ENCODE data around the gene PLAAT1. TPM values are rescaled to one million over a fixed set of nuclear protein-coding genes. Genes with fewer than 3 reads are reported as not detected.

PLAAT1 gene
- total RNA-seq, 4 donors from 2014 or later, result 5.9 to 15.0 (median 10.6) TPM

DNA sequence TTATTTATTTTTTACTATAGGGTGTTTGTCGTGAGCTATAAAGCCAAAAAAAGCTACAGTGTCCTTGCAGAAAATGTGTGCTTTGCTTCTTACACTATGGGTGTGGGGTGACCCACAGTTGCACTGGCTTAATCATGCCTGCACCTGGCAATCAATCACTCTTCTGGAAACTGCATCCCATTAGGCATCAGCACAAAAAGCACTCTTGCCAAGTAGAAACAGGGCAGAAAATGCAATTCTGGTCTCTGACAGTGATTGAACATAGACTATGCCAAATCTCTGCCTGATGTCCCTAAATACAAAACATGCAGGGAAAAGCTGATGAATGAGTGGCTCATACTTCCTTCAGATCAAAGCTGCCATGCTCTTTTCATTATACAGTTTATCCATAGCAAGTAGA, 30.4 kb upstream of the PLAAT1 start:
- no peak for DNase-seq
- no peaks in the 10 kb centered on the region for H3K36me3 ChIP-seq
- no peaks in the 10 kb centered on the region for H3K9me3 ChIP-seq
- no peaks in the 10 kb centered on the region for H3K27me3 ChIP-seq
- no peak overlapping the region for H3K4me3 ChIP-seq (replicated peaks in 1 of 3)
- H3K4me1 ChIP-seq, result peaks cover 0 to 6% of the 10 kb centered on the region in 2 donors
- TF ChIP-seq POLR2A (IDR thresholded peaks at IDR 0.05), result no peak
- no peak for TF ChIP-seq CTCF (IDR thresholded peaks at IDR 0.05)
- H3K27ac ChIP-seq, result no peak overlapping the region
- intact Hi-C loops (cut with DNase I), result no loop called here
- 84 to 100% methylated on average over 1 of the region's 1 CpG for WGBS, 2 donors

- Histone ChIP-seq H3K36me3 (no peaks in the 10 kb centered on the region), H3K27me3 (no peaks in the 10 kb centered on the region), H3K4me3 (replicated peaks in 1 of 3) (no peak overlapping the region), H3K4me1 (peaks cover 0 to 6% of the 10 kb centered on the region in 2 donors), H3K9me3 (no peaks in the 10 kb centered on the region), H3K27ac (no peak overlapping the region)
- DNase-seq, result no peak
- TF ChIP-seq CTCF (IDR thresholded peaks at IDR 0.05), result no peak
- no peak for TF ChIP-seq POLR2A (IDR thresholded peaks at IDR 0.05)
- 80 to 87% methylated on average over 2 of the region's 2 CpGs for WGBS, 2 donors
- intact Hi-C loops (cut with DNase I), result no loop called here
These were observed 29.8 kb upstream of the PLAAT1 start for GRCh38 chr3:193211173-193211572.

DNA sequence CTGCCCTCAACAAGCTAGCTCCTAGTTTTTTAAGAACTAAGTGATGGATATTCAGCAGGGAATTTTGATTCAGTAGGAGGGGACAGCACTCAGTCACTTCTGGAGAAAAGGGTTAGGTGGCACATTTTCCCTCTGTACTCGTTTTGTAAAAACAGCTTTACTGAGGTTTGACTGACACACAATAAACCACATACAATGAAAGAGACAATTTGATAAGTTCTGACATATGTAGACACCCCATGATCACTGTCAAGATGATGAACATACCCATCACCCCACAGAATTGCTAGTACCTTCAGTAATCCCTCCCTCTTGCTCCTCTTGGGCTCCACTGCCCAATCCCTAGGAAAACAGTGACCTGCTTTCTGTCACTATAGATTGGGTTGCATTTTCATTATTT, 29.0 kb upstream of the PLAAT1 start:
- no peaks in the 10 kb centered on the region for H3K36me3 ChIP-seq
- TF ChIP-seq CTCF (IDR thresholded peaks at IDR 0.05) (no peak), POLR2A (IDR thresholded peaks at IDR 0.05) (no peak)
- H3K9me3 ChIP-seq, result no peaks in the 10 kb centered on the region
- intact Hi-C loops (cut with DNase I), result no loop called here
- WGBS, 2 donors, result 63 to 65% methylated on average over 1 of the region's 1 CpG
- DNase-seq, result no peak
- H3K4me3 ChIP-seq (replicated peaks in 1 of 3), result no peak overlapping the region
- H3K4me1 ChIP-seq, result peaks cover 0 to 6% of the 10 kb centered on the region in 2 donors
- H3K27ac ChIP-seq, result no peak overlapping the region
- H3K27me3 ChIP-seq, result no peaks in the 10 kb centered on the region

DNA sequence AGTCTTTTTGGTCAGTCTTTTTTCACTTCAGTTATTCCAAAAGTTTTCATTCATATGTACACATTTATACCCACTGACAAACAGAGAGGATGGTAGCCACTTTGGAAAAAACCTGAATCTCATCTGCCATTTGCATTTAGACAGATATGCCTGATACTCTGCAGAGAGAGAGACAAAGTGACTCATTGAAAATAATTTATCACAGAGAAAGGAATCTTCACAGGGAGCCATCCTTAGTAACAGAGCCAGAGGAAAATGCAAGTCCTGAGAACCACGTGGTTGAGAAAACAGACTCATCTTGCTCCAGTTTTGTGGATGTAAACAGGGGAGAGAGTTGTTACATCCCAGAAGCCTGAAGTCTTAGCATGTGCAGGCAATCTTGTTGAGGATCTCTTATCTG, 28.2 kb upstream of the PLAAT1 start:
- no peak for DNase-seq
- H3K27me3 ChIP-seq, result no peaks in the 10 kb centered on the region
- TF ChIP-seq POLR2A (IDR thresholded peaks at IDR 0.05) (no peak), CTCF (IDR thresholded peaks at IDR 0.05) (no peak)
- H3K4me1 ChIP-seq, result peaks cover 0 to 4% of the 10 kb centered on the region in 2 donors
- intact Hi-C loops (cut with DNase I), result no loop called here
- no peaks in the 10 kb centered on the region for H3K36me3 ChIP-seq
- no peak overlapping the region for H3K4me3 ChIP-seq (replicated peaks in 1 of 3)
- WGBS, 2 donors, result 56 to 75% methylated on average over 1 of the region's 1 CpG
- no peaks in the 10 kb centered on the region for H3K9me3 ChIP-seq
- no peak overlapping the region for H3K27ac ChIP-seq

GRCh38 chr3:193214445-193214844, 26.6 kb upstream of the PLAAT1 start:
- intact Hi-C loops (cut with DNase I), result no loop called here
- Histone ChIP-seq H3K4me1 (no peaks in the 10 kb centered on the region), H3K9me3 (no peaks in the 10 kb centered on the region), H3K36me3 (no peaks in the 10 kb centered on the region), H3K4me3 (replicated peaks in 1 of 3) (no peak overlapping the region), H3K27ac (no peak overlapping the region), H3K27me3 (no peaks in the 10 kb centered on the region)
- 41 to 57% methylated on average over 3 of the region's 3 CpGs for whole genome bisulfite sequencing, 2 donors
- no peak for DNase-seq
- TF ChIP-seq POLR2A (IDR thresholded peaks at IDR 0.05), result no peak
- no peak for TF ChIP-seq CTCF (IDR thresholded peaks at IDR 0.05)

Measured in thyroid gland (tissue), 4 donors.